IPS-15b (cell line): ENCODE measurements around the gene B4GALNT3.

Experiments used
- H3K27me3 ChIP-seq: one replicate; pipeline ENCODE4 v1.6.1; 2013; ENCODE audit warnings: low read length; ENCODE audit not compliant: control insufficient read depth, insufficient read depth
- H3K36me3 ChIP-seq: one replicate; pipeline ENCODE4 v1.6.1; 2013; ENCODE audit warnings: low read length; ENCODE audit not compliant: control insufficient read depth, insufficient read depth
- H3K4me1 ChIP-seq: one replicate; pipeline ENCODE4 v1.6.1; 2013; ENCODE audit warnings: mild to moderate bottlenecking, low read length; ENCODE audit not compliant: control insufficient read depth, insufficient read depth
- H3K4me3 ChIP-seq: one replicate; pipeline ENCODE4 v1.5.1; 2013; ENCODE audit warnings: low read depth, low read length
- H3K9ac ChIP-seq: one replicate; pipeline ENCODE4 v1.6.1; 2013; ENCODE audit warnings: low read depth, mild to moderate bottlenecking, low read length
- H3K9me3 ChIP-seq: one replicate; pipeline ENCODE4 v1.6.1; 2013; ENCODE audit warnings: mild to moderate bottlenecking, low read length; ENCODE audit not compliant: control insufficient read depth, insufficient read depth

Gene B4GALNT3

GRCh38 chr12:473198-473597 is 13.5 kb downstream of the B4GALNT3 start:
- Histone ChIP-seq H3K36me3 (no peaks in the 10 kb centered on the region), H3K9ac (no peak overlapping the region), H3K27me3 (no peaks in the 10 kb centered on the region), H3K9me3 (no peaks in the 10 kb centered on the region), H3K4me1 (no peaks in the 10 kb centered on the region), H3K4me3 (no peak overlapping the region)

- H3K9me3 ChIP-seq, result no peaks in the 10 kb centered on the region
- H3K4me1 ChIP-seq, result no peaks in the 10 kb centered on the region
- H3K4me3 ChIP-seq, result no peak overlapping the region
- no peaks in the 10 kb centered on the region for H3K36me3 ChIP-seq
- H3K9ac ChIP-seq, result no peak overlapping the region
- no peaks in the 10 kb centered on the region for H3K27me3 ChIP-seq
Observed at GRCh38 chr12:473863-474577, 14.3 kb downstream of the B4GALNT3 start.

DNA sequence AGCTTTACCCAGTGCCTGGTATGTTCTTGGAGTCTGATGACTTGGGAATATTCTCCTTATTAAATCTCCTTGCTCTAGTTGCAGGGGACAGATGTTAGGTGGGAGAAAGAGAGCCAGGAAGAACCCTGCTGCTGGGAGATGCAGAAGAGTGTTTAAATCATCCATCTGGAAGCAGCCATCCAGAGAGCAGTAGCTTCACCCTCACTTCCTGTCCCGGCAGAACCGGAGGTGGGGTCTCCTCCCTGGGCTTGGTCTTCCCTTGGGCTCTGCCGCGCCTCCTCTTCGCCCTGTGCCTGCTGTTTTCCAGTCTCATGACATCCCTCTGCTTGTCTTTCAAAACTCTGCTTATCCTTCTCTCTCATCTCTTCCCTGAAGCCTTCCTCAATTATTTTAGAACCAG is 15.5 kb downstream of the B4GALNT3 start:
- no peaks in the 10 kb centered on the region for H3K36me3 ChIP-seq
- no peaks in the 10 kb centered on the region for H3K4me1 ChIP-seq
- no peak overlapping the region for H3K4me3 ChIP-seq
- no peak overlapping the region for H3K9ac ChIP-seq
- no peaks in the 10 kb centered on the region for H3K27me3 ChIP-seq
- H3K9me3 ChIP-seq, result no peaks in the 10 kb centered on the region

- H3K9ac ChIP-seq, result no peak overlapping the region
- H3K27me3 ChIP-seq, result no peaks in the 10 kb centered on the region
- H3K4me3 ChIP-seq, result no peak overlapping the region
- no peaks in the 10 kb centered on the region for H3K36me3 ChIP-seq
- H3K4me1 ChIP-seq, result no peaks in the 10 kb centered on the region
- no peaks in the 10 kb centered on the region for H3K9me3 ChIP-seq
Observed at GRCh38 chr12:479161-479560, 19.4 kb downstream of the B4GALNT3 start.

DNA sequence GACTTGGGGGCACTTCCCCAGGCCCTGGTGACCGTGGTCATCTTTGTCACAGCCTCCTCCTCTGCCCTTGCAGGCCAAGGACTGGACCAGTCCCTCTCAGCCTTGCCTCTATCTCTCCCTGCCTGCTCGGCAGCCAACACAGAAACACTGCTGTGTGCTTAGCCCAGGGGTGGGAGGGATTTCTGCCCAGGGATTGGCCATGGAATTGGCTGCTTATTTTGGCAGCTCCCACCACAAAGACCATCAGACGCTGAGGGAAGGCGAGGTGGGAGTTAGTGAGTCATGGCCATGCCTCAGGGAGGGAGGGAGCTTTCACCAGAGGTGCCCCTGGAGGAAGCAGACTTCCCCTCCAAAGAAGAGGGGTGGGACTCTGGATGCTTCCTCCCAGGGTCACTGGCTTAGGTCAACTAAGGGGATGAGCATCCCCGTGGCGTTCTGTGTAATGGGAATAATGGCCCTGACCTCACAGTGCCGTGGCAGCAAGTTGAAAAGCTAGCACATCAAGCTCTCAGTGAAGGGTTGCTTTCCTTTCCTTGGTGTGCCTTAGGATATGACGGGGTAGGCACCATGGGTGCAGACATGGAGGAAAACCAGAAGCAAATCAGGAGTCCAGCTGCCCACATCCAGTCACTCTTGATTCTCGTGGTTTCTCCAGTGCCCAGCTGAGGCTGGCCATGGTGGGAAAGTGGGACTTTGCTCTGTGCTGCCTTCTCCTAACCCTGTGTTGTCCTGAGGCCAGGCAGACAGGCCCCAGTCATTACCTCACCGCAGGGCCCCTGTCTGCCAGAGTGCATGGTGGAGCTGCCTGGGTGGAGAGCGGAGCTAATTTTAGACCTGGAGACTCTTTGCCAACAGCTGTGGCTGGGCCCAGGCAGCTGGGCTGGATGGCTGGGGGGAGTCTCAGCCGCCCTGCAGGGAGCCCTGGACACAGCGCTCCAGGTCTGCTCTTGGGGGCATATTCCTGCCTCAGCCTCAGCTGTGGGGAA is 21.4 kb downstream of the B4GALNT3 start:
- no peak overlapping the region for H3K4me3 ChIP-seq
- no peak overlapping the region for H3K9ac ChIP-seq
- H3K36me3 ChIP-seq, result no peaks in the 10 kb centered on the region
- no peaks in the 10 kb centered on the region for H3K4me1 ChIP-seq
- H3K27me3 ChIP-seq, result no peaks in the 10 kb centered on the region
- H3K9me3 ChIP-seq, result no peaks in the 10 kb centered on the region

DNA sequence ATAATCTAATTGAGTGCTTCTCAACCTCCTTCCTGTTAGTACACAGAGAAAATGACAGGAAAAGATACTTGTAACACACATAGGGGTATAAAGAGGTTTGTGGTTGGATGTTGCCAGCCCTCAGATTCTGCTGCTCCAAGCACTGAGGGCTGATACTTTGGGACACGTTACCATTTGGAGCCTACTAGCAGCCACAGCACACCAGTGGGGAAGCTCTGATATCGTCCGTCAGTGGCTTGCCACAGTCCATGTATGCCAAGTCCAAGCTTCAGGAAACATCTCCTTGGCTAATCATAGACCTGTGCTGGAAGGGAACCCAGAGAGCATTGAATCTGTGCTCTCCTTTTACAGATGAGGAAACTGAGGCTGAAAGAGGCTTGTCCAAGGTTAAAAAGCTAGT is 22.3 kb downstream of the B4GALNT3 start:
- Histone ChIP-seq H3K9ac (no peak overlapping the region), H3K36me3 (no peaks in the 10 kb centered on the region), H3K27me3 (no peaks in the 10 kb centered on the region), H3K4me3 (no peak overlapping the region), H3K9me3 (no peaks in the 10 kb centered on the region), H3K4me1 (no peaks in the 10 kb centered on the region)

- Histone ChIP-seq H3K4me1 (no peaks in the 10 kb centered on the region), H3K9me3 (no peaks in the 10 kb centered on the region), H3K4me3 (no peak overlapping the region), H3K9ac (no peak overlapping the region), H3K36me3 (no peaks in the 10 kb centered on the region), H3K27me3 (no peaks in the 10 kb centered on the region)
Observed at GRCh38 chr12:484096-484495, 24.4 kb downstream of the B4GALNT3 start.

GRCh38 chr12:490260-490659 is 30.5 kb downstream of the B4GALNT3 start:
- no peaks in the 10 kb centered on the region for H3K4me1 ChIP-seq
- H3K9ac ChIP-seq, result no peak overlapping the region
- no peak overlapping the region for H3K4me3 ChIP-seq
- H3K36me3 ChIP-seq, result no peaks in the 10 kb centered on the region
- no peaks in the 10 kb centered on the region for H3K27me3 ChIP-seq
- no peaks in the 10 kb centered on the region for H3K9me3 ChIP-seq

GRCh38 chr12:495466-495865 is 35.7 kb downstream of the B4GALNT3 start:
- H3K4me3 ChIP-seq, result no peak overlapping the region
- H3K36me3 ChIP-seq, result no peaks in the 10 kb centered on the region
- H3K27me3 ChIP-seq, result no peaks in the 10 kb centered on the region
- H3K9ac ChIP-seq, result no peak overlapping the region
- H3K9me3 ChIP-seq, result no peaks in the 10 kb centered on the region
- no peaks in the 10 kb centered on the region for H3K4me1 ChIP-seq

GRCh38 chr12:496736-497135 is 37.0 kb downstream of the B4GALNT3 start:
- Histone ChIP-seq H3K4me1 (no peaks in the 10 kb centered on the region), H3K36me3 (no peaks in the 10 kb centered on the region), H3K4me3 (no peak overlapping the region), H3K27me3 (no peaks in the 10 kb centered on the region), H3K9ac (no peak overlapping the region), H3K9me3 (no peaks in the 10 kb centered on the region)

GRCh38 chr12:497501-498160 is 37.9 kb downstream of the B4GALNT3 start:
- Histone ChIP-seq H3K9ac (no peak overlapping the region), H3K27me3 (no peaks in the 10 kb centered on the region), H3K4me3 (no peak overlapping the region), H3K36me3 (no peaks in the 10 kb centered on the region), H3K9me3 (no peaks in the 10 kb centered on the region), H3K4me1 (no peaks in the 10 kb centered on the region)
